Gastroesophageal sphincter (tissue), 4 donors: ENCODE results near the gene DCAF7. TPM values are rescaled to one million over a fixed set of nuclear protein-coding genes. Genes with fewer than 3 reads are reported as not detected.
A peak's percentile ranks its signal among the peaks of the same experiment; 100 is the strongest.

ENCODE experiments used
- ATAC-seq: fragments of 150-250 bp; one replicate; pipeline ENCODE4 v1.9.1; 2016; ENCODE audit warnings: mild to moderate bottlenecking, moderate library complexity
- H3K27ac ChIP-seq, 4 donors: fragments of 200-600 bp; sonication (generic) in 3 of 4; 1 replicate in 3 of 4; 2 replicates in 1 of 4; pipeline ENCODE4 v1.5.1; 2016 to 2019
- H3K27me3 ChIP-seq: fragments of 200-600 bp; sonication (generic); one replicate; pipeline ENCODE4 v1.5.1; 2019
- H3K36me3 ChIP-seq, 2 donors: fragments of 200-600 bp; sonication (generic); one replicate each; pipeline ENCODE4 v1.5.1; 2019; ENCODE audit warnings: control low read depth in 1 of 2
- H3K4me1 ChIP-seq, 3 donors: fragments of 200-600 bp; sonication (generic); 1 replicate in 2 of 3; 2 replicates in 1 of 3; pipeline ENCODE4 v1.5.1; 2016 to 2019; ENCODE audit warnings: control low read depth in 2 of 3
- H3K4me3 ChIP-seq, 2 donors: fragments of 200-600 bp; sonication (generic); one replicate each; pipeline ENCODE4 v1.5.1; 2019; ENCODE audit warnings: mild to moderate bottlenecking in 1 of 2, moderate library complexity in 1 of 2
- H3K9me3 ChIP-seq, 3 donors: fragments of 200-600 bp; sonication (generic); one replicate each; pipeline ENCODE4 v1.5.1; 2017 to 2019; ENCODE audit warnings: control low read depth in 2 of 3
- EP300 ChIP-seq: sonication (generic); formaldehyde crosslinking; IDR thresholded peaks from one replicate; pipeline ENCODE4 v1.6.1; 2017; ENCODE audit warnings: antibody characterized with exemption, mild to moderate bottlenecking
- POLR2A ChIP-seq, 2 donors: fragments of 450-650 bp; IDR thresholded peaks; one replicate each; pipeline ENCODE4 v1.6.1; 2017; ENCODE audit warnings: antibody characterized with exemption in 2 of 2, mild to moderate bottlenecking in 2 of 2, moderate library complexity in 1 of 2
- POLR2AphosphoS5 ChIP-seq: sonication (generic); formaldehyde crosslinking; IDR thresholded peaks from one replicate; pipeline ENCODE4 v1.6.1; 2017; ENCODE audit warnings: antibody characterized with exemption
- WGBS, 2 donors: methylation state at CpG; one replicate each; pipeline ENCODE4 v1.1.5; 2018; ENCODE audit warnings: low coverage in 1 of 2; 5-methylcytosine and 5-hydroxymethylcytosine counted together
- total RNA-seq, 4 donors: library from RNA; depleted of rRNA; stranded (reverse); fragments of >200 nt; gene quantifications; one replicate each; pipeline ENCODE4 v1.1.0, GENCODE V29; 2016
- TF ChIP-seq, protein P1 (sequence below), 4 experiments: fragments of 200-600 bp in 2 of 4; fragments of 450-650 bp in 2 of 4; sonication (generic) in 1 of 4; IDR thresholded peaks; one replicate each; pipeline ENCODE4 v1.5.1; 2017 to 2019; ENCODE audit warnings: antibody characterized with exemption in 4 of 4, mild to moderate bottlenecking in 2 of 4, moderate library complexity in 2 of 4

DCAF7 gene
- total RNA-seq, 4 donors from 2014 or later: 27.1 to 50.0 (median 36.8) TPM

- peaks cover 0 to 64% (median 0%) of the 10 kb centered on the region in 3 donors for H3K4me1 ChIP-seq
- WGBS, 2 donors: 0 to 1% methylated on average over 8 to 17 of the region's 32 CpGs
- TF ChIP-seq POLR2AphosphoS5 (no peak), EP300 (no peak), POLR2A (IDR thresholded peaks at IDR 0.05) (no peak)
- TF ChIP-seq, protein P1, sequence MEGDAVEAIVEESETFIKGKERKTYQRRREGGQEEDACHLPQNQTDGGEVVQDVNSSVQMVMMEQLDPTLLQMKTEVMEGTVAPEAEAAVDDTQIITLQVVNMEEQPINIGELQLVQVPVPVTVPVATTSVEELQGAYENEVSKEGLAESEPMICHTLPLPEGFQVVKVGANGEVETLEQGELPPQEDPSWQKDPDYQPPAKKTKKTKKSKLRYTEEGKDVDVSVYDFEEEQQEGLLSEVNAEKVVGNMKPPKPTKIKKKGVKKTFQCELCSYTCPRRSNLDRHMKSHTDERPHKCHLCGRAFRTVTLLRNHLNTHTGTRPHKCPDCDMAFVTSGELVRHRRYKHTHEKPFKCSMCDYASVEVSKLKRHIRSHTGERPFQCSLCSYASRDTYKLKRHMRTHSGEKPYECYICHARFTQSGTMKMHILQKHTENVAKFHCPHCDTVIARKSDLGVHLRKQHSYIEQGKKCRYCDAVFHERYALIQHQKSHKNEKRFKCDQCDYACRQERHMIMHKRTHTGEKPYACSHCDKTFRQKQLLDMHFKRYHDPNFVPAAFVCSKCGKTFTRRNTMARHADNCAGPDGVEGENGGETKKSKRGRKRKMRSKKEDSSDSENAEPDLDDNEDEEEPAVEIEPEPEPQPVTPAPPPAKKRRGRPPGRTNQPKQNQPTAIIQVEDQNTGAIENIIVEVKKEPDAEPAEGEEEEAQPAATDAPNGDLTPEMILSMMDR (IDR thresholded peaks at IDR 0.05): no peak
- ATAC-seq: no peak
- no peaks in the 10 kb centered on the region for H3K27me3 ChIP-seq
- peak overlapping the region; percentile 95 for H3K4me3 ChIP-seq
- H3K27ac ChIP-seq: peak overlapping the region; percentile 53 to 92 (median 86)
- no peaks in the 10 kb centered on the region for H3K36me3 ChIP-seq
- H3K9me3 ChIP-seq: no peaks in the 10 kb centered on the region
Measured at GRCh38 chr17:63550817-63551639, 751 bp downstream of the DCAF7 start.

DNA sequence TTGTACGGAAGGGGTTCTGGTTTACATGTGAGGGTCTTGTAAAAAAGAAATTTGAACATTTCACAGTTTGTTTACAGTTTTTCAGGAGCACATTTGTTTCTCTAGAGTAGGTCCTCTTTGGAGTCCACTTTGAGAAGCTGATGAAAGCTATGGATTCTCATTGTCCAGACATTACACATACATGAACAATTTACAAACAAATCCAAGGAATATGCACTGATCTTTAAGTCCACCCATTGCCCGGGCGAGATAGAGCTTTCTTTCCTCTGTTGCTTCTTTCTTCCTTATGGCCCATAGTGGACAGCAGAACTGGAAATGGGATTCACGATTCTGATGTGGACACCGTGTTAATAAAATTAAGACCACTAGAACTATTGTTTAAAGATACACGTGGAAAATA is 1.9 kb downstream of the DCAF7 start:
- 33 to 54% methylated on average over 6 of the region's 6 CpGs for WGBS, 2 donors
- H3K4me3 ChIP-seq: peak overlapping the region in 1 of 2 donors; percentile 95
- TF ChIP-seq POLR2A (IDR thresholded peaks at IDR 0.05): no peak
- no peak for TF ChIP-seq POLR2AphosphoS5
- TF ChIP-seq EP300: no peak
- TF ChIP-seq, protein P1 (IDR thresholded peaks at IDR 0.05): no peak
- H3K9me3 ChIP-seq: no peaks in the 10 kb centered on the region
- H3K27me3 ChIP-seq: no peaks in the 10 kb centered on the region
- H3K36me3 ChIP-seq: no peaks in the 10 kb centered on the region
- no peak overlapping the region for H3K27ac ChIP-seq
- H3K4me1 ChIP-seq: peaks cover 0 to 73% (median 0%) of the 10 kb centered on the region in 3 donors
- no peak for ATAC-seq

- Histone ChIP-seq H3K27ac (no peak overlapping the region), H3K27me3 (no peaks in the 10 kb centered on the region), H3K36me3 (no peaks in the 10 kb centered on the region), H3K4me1 (peaks cover 0 to 85% (median 0%) of the 10 kb centered on the region in 3 donors), H3K4me3 (no peak overlapping the region), H3K9me3 (no peaks in the 10 kb centered on the region)
- no peak for TF ChIP-seq POLR2A (IDR thresholded peaks at IDR 0.05)
- ATAC-seq: no peak
- WGBS, 2 donors: 54 to 72% methylated on average over 7 of the region's 7 CpGs
Measured at GRCh38 chr17:63555500-63556156, 5.4 kb downstream of the DCAF7 start.

DNA sequence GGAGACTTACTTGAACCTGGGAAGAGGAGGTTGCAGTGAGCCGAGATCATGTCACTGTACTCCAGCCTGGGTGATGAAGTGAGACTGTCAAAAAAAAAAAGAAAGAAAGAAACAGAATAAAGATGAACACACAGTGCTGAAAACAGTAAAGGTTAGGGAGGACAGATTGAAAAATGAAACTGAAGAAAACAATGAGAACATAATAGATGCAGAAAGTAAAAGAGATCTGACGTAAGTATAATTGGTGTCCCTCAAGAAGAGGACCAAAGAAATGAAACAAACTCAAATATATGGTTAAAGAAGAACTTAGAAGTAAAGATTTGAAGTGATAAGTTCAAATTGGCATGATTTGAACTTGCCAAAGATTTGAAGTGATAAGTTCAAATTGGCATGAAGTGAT is 7.1 kb downstream of the DCAF7 start:
- no peaks in the 10 kb centered on the region for H3K9me3 ChIP-seq
- no peak for ATAC-seq
- no peaks in the 10 kb centered on the region for H3K36me3 ChIP-seq
- H3K27me3 ChIP-seq: no peaks in the 10 kb centered on the region
- H3K4me1 ChIP-seq: peaks cover 0 to 70% (median 0%) of the 10 kb centered on the region in 3 donors
- no peak overlapping the region for H3K27ac ChIP-seq
- no peak overlapping the region for H3K4me3 ChIP-seq
- TF ChIP-seq EP300 (no peak), POLR2A (IDR thresholded peaks at IDR 0.05) (no peak), POLR2AphosphoS5 (no peak)
- TF ChIP-seq, protein P1 (IDR thresholded peaks at IDR 0.05): no peak
- 96 to 100% methylated on average over 1 to 2 of the region's 2 CpGs for WGBS, 2 donors

DNA sequence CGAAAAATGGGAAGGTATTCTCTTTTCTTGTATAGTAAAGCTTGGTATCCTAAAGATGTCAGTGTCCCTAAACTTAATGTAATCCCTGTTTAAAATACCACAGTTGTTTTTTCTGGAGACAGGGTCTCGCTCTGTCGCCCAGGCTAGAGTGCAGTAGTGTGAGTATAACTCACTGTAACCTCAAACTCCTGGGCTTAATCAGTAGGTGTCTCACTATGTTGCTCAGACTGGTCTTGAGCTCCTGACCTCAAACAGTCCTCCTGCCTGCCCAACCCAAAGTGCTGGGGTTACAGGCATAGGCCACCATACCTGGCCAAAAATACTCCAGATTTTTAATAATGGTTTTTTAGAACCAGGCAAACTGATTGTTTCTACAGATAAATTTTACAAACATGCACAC is 8.2 kb downstream of the DCAF7 start:
- H3K27ac ChIP-seq: no peak overlapping the region
- peaks cover 0 to 68% (median 0%) of the 10 kb centered on the region in 3 donors for H3K4me1 ChIP-seq
- 91 to 94% methylated on average over 3 of the region's 3 CpGs for WGBS, 2 donors
- no peaks in the 10 kb centered on the region for H3K36me3 ChIP-seq
- TF ChIP-seq POLR2AphosphoS5 (no peak), POLR2A (IDR thresholded peaks at IDR 0.05) (no peak), EP300 (no peak)
- TF ChIP-seq, protein P1 (IDR thresholded peaks at IDR 0.05): no peak
- no peaks in the 10 kb centered on the region for H3K27me3 ChIP-seq
- ATAC-seq: no peak
- H3K9me3 ChIP-seq: no peaks in the 10 kb centered on the region
- no peak overlapping the region for H3K4me3 ChIP-seq
